T-helper 9 cell (primary cell): ENCODE data around the gene NRROS.
A peak's percentile ranks its signal among the peaks of the same experiment; 100 is the strongest.
"Not testable (repeated sequence)": the region's sequence is repeated elsewhere in the genome, so short reads cannot be mapped to it uniquely, and the experiment has no call there.

Experiments
- DNase-seq: peaks from one replicate; pipeline ENCODE4 v3.0.0-alpha.2; 2020
- total RNA-seq, 2 donors: gene quantifications; one replicate each; lab custom pipeline; 2026; lab: John Stamatoyannopoulos, UW

NRROS gene
- 5.1 to 9.4 reads per million in 2 donors for total RNA-seq

DNA sequence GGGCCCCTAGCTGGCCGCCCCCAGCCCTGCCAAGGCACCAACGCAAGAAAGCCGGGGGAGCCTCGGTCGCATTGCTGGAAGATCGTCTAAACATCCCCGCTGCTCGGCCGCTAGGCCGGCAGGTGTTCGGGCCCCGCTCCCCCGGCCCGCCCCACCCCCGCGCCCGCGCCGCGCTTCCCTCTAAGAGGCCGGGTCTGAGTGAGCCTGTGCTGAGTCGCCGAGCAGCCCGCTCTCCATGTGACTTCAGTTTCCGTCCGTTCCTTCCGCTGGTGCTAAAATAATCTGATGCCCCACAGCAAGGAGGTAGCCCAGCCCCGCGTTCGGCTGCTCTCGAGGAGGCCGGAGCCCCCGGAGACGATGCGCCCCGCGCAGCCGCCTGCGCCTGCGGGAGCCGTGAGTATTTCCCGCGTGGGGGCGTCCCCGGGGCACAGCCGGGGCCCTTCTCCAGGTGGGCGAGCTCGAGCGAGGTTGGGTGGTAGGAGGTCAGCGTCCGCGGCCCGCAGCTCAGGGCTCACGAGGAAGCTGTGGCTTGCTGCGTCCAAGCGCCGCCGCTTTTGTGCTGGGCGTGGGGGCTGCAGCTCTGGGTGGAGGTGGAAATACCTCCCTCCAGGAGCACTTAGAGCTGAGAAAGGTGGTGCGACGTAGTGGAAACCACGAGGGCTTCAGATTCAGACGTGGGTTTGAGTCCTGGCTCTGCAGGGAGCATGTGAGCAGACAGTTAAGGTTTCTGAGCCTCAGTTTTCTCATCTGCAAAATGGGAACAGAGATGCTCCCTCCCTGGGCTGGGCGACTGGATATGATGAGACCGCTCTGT lies at the start of gene NRROS:
Gene NRROS, plus strand, starts transcription at position 212 of the 814 bp plus-strand sequence. CDS start 14,846 bp downstream, outside the sequence.
- peak; percentile 40 for DNase-seq

DNA sequence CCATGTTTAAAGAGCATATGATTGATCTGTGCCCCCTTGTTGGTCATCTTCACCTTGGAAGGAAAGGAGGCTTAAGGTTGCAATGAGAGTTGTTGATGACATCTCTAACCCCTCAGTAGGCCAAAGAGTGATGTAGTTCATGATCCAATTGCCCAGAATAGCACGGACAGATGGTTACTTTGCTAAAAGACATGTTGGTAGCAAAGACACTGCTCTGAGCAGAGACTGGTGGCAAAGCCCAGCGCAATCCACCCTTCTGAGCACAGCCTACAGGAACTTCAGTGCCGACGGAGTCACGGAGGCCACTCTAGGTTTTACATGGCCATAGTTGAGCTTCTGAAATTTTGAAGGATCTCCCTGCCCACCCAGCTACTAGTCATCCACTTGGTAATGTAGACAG lies 49.2 kb upstream of the NRROS start:
- no peak for DNase-seq

DNA sequence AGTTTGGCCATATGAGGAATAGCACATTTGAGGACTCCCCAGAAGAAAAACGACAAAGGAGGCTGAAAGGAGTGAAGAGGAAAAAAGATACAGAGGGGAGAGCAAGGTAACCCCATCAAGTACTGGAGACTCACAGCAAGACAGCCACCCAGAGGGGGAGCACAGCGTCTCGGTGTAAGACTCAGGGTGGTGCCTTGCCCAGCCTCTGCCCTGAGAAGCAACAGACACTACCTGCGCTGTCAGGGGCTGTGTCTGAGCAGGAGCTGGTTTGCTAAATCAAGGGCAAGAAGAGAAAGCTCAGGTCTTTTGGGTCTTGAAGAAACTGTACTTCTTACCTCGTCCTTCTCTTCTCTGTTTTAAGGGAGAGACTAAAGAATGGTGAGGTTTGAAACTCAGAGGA lies 43.1 kb upstream of the NRROS start:
- no peak for DNase-seq

DNA sequence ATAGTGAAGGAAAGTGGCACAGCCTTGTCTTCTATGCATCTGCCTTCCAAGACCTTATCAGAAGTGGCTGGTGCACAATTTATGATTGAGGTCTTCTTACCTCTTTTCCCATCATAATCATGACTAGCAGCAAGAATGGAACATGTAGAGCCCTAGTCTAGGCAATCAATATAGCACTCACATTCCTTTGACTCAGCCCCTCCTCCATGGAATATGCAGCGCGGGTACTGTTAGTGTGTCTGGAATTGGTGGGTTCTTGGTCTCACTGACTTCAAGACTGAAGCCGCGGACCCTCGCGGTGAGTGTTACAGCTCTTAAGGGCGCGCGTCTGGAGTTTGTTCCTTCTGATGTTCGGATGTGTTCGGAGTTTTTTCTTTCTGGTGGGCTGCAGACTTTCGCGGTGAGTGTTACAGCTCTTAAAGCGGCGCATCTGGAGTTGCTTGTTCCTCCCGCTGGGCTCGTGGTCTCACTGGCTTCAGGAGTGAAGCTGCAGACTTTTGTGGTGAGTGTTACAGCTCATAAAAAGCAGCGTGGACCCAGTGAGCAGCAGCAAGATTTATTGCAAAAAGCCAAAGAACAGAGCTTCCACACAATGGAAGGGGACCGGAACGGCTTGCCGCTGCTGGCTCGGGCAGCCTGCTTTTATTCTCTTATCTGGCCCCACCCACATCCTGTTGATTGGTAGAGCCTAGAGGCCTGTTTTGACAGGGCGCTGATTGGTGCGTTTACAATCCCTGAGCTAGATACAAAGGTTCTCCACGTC lies 41.3 kb upstream of the NRROS start:
- peak; percentile 12 for DNase-seq

GRCh38 chr3:196599734-196600128 lies 39.8 kb upstream of the NRROS start:
- no peak for DNase-seq

- no peak for DNase-seq
These were observed 39.1 kb upstream of the NRROS start for GRCh38 chr3:196600359-196600758.

DNA sequence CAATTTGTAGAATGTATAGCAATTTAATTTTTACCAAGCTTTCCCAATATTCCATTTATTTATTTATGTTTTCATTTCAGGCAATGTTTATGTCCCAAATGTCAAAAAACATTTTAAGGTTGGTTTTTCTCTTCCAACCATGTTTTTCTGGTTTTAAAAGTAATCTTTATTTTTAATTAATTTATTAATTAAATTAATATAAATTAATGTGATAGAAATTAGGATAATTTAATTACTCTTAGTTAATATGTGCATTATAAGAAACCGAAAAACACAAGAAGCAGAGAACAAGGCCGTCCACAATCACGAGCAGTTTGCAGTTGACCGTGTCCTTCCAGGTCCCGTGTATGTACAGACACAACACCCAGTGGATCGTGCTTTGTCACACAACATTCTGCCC lies 36.8 kb upstream of the NRROS start:
- DNase-seq = no peak

DNA sequence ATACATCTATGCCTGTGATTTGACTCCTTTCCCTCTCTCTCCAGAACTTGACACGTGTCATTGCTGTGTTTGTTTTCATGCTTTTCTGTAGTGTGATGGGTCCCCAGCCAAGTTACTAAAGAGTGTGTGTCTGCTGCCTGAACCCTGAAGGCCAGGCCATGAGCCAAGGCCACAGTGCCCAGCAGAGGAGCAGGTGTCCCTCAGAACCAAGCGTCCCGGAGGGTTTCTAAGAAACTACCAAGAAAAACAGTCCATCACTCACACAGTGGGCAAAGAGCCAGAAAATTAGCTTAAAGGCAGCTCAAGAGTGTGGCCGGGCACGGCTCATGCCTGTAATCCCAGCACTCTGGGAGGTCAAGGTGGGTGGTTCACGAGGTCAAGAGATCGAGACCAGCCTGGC lies 35.8 kb upstream of the NRROS start:
- no peak for DNase-seq

GRCh38 chr3:196604548-196604947 lies 34.9 kb upstream of the NRROS start:
- DNase-seq = peak; percentile 35

GRCh38 chr3:196608693-196609092 lies 30.8 kb upstream of the NRROS start:
- DNase-seq = no peak

- peak; percentile 98 for DNase-seq
These were observed 30.1 kb upstream of the NRROS start for GRCh38 chr3:196609343-196609775.

DNA sequence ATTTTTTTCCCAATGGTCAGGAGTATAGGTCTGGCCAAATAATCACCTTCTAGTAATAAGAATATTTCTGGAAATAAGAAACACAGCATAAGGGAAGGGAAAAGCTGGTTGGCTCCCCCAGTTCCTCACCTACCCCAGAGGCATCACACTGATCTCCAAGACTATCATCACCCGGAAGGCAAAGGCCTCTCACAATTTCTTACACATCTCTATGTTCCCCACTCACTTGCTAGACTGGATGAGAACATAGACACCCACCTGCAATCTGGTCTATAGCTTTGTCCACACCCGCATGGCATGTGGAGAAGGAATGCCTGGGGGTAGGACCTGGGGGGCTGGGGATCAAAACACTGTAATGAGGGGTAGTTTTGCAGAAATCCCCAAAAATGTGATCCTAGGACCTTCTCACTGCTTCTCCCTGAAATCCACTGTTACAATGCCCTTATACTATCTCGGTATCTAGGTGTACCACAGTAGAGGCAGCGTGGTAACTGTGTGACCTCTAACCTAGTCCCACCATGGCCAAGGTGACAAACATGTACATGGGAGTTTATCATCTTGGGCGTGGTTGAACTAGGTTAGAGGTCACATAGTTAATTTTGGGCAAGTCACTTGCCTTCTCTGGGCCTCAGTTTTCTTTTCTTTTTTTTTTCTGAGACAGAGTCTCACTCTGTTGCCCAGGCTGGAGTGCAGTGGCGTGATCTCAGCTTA lies 29.5 kb upstream of the NRROS start:
- DNase-seq = no peak

DNA sequence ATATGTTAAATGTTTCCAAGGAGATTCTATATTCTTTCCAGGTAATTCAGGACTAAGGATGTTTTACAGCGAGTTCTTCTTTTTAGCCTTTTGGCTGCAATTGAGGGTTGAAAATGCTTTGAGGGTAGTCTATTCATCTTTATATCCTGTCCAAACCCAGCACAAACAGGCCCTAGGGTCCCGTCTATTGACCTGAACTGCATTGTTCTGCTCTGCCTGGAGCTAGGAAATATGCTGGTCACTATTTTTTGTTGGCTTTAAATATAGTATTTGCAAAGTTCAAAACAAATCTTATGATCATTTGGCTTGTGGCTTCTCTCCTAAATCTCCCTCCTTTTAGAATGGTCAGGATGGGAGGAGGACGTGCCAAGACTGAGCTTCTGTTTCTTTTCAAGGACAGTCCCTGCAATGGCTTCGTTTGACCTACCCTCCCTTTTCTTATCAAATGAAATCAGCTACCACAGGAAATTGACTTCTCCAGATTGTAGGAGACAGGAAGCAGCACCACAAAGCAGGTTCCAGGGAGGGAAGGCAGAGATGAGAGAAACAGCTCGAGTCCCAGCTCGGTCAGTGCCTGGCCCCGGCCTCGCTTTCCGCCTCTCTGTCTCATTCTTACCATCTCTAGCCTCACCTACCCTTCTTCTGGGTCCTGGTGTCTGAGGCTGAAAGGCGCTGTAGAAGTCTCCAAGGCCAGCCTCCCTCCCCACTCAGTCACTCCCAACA lies 27.6 kb upstream of the NRROS start:
- no peak for DNase-seq

- not testable (repeated sequence) for DNase-seq
These were observed 24.3 kb upstream of the NRROS start for GRCh38 chr3:196615234-196615633.

GRCh38 chr3:196617256-196617655 lies 22.2 kb upstream of the NRROS start:
- no peak for DNase-seq

GRCh38 chr3:196619223-196619622 lies 20.3 kb upstream of the NRROS start:
- no peak for DNase-seq

DNA sequence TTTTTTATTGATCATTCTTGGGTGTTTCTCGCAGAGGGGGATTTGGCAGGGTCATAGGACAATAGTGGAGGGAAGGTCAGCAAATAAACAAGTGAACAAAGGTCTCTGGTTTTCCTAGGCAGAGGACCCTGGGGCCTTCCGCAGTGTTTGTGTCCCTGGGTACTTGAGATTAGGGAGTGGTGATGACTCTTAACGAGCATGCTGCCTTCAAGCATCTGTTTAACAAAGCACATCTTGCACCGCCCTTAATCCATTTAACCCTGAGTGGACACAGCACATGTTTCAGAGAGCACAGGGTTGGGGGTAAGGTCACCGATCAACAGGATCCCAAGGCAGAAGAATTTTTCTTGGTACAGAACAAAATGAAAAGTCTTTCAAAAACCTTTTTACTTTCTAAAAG lies 19.9 kb upstream of the NRROS start:
- DNase-seq = not testable (repeated sequence)

- no peak for DNase-seq
These were observed 19.3 kb upstream of the NRROS start for GRCh38 chr3:196620161-196620604.

DNA sequence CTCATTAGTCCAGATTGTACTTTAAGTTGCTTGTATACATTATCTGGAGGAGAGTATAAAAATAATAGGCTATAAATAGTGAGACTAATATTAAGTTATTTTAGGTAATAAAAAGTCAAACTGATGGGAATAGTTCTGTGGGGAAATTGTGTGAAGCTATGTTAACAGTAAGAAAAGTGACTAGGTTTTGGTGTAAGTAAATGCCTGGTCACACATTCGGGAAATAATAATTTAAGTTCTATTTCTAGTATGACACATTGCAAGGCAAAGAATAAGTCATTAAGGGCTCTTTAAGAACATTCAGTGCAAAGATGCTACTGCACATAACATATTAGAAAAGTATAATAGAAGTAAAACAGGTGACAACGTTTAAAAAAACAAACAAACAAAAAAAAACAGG lies 18.8 kb upstream of the NRROS start:
- DNase-seq = no peak

- no peak for DNase-seq
These were observed 17.9 kb upstream of the NRROS start for GRCh38 chr3:196621611-196622010.

DNA sequence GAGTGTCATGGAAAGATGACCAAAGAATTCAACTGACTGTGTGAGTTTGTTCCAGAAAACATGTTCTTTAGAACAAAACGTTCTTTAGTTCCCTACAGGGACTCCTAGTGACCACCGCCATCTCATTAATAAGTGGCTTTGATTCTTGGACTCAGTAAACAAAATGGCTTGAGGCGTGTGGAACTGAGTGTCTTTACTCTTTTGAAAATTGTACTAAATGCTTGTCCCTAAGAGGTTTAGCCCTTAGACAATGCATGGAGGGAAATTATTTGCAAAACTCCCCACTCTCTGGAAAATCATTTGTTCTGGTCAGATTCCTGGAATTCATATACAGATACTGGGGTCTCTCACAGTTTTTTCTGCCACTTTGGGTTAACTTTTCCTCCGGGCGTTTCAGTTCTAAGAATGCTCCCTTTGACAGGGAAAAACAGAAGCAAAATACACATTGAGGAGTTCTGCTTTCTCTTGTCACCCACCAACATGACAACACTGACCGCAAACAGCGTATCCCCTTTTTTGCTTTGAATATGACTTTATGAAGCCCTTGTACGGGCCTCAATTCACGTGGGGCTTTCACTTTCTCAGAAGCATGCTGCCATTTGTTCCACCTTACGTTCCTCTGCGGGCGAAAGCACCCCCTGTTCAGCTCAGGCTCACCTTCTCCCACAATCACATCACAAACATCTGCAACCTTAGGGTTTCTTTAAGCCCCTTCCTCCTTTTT lies 15.3 kb upstream of the NRROS start:
- DNase-seq = no peak

GRCh38 chr3:196624907-196625306 lies 14.6 kb upstream of the NRROS start:
- DNase-seq = no peak
